Gastrocnemius medialis (tissue), 4 donors: ENCODE data around the gene PRKCA. TPM values are rescaled to one million over a fixed set of nuclear protein-coding genes. Genes with fewer than 3 reads are reported as not detected.

Source experiments
- ATAC-seq, 2 donors: fragments of 150-250 bp; one replicate each; pipeline ENCODE4 v1.9.1; 2016
- DNase-seq, 2 donors: peaks; one replicate each; pipeline ENCODE4 v3.0.0-alpha.2; 2019
- H3K27ac ChIP-seq, 4 donors: fragments of 200-600 bp; sonication (generic); 1 replicate in 1 of 4; 2 replicates in 3 of 4; pipeline ENCODE4 v1.5.1; 2016 to 2018; ENCODE audit warnings: mild to moderate bottlenecking in 2 of 4, moderate library complexity in 1 of 4
- H3K27me3 ChIP-seq, 3 donors: fragments of 200-600 bp; sonication (generic) in 2 of 3; 1 replicate in 1 of 3; 2 replicates in 2 of 3; pipeline versions ENCODE4 v1.5.1 to v1.6.0; 2016 to 2019; ENCODE audit warnings: mild to moderate bottlenecking in 1 of 3, moderate library complexity in 1 of 3
- H3K36me3 ChIP-seq, 2 donors: fragments of 200-600 bp; sonication (generic) in 1 of 2; one replicate each; pipeline ENCODE4 v1.5.1; 2017 to 2018
- H3K4me1 ChIP-seq, 2 donors: fragments of 200-600 bp; sonication (generic) in 1 of 2; one replicate each; pipeline ENCODE4 v1.5.1; 2016 to 2017; ENCODE audit warnings: mild to moderate bottlenecking in 2 of 2
- H3K4me3 ChIP-seq, 4 donors: fragments of 200-600 bp; sonication (generic) in 3 of 4; 1 replicate in 1 of 4; 2 replicates in 3 of 4; pipeline ENCODE4 v1.5.1; 2016 to 2019; ENCODE audit warnings: mild to moderate bottlenecking in 2 of 4
- H3K9me3 ChIP-seq, 3 donors: fragments of 200-600 bp; sonication (generic) in 2 of 3; 1 replicate in 1 of 3; 2 replicates in 2 of 3; pipeline ENCODE4 v1.5.1; 2016 to 2019
- CTCF ChIP-seq, 5 experiments: fragments of 450-650 bp in 3 of 5; fragments of 200-600 bp in 2 of 5; sonication (generic) in 2 of 5; IDR thresholded peaks in 4 of 5; conservative IDR thresholded peaks in 1 of 5; 1 replicate in 4 of 5; 2 replicates in 1 of 5; pipeline ENCODE4 v1.5.1; 2016 to 2019; ENCODE audit warnings: antibody characterized with exemption in 5 of 5, mild to moderate bottlenecking in 3 of 5, moderate library complexity in 3 of 5
- POLR2A ChIP-seq, 2 donors: fragments of 450-650 bp; IDR thresholded peaks; one replicate each; pipeline ENCODE4 v1.6.1; 2017; ENCODE audit warnings: antibody characterized with exemption in 2 of 2, mild to moderate bottlenecking in 2 of 2, moderate library complexity in 2 of 2
- in situ Hi-C, 4 donors: fragments of 200-750 bp; cut with MboI; loops; one replicate each; pipeline versions ENCODE4 v1.15.0 to v1.8.0; 2017; ENCODE audit warnings: low sequenced_read_pairs in 4 of 4
- intact Hi-C: fragments of 100-400 bp; cut with DNase I; formaldehyde crosslinking; loops from one replicate; pipeline ENCODE4 v1.15.1; 2023; ENCODE audit warnings: low total_unique reads
- total RNA-seq, 4 donors: library from RNA; depleted of rRNA; stranded (reverse); fragments of >200 nt; gene quantifications; one replicate each; pipeline versions ENCODE4 v1.1.0 to v1.2.3, GENCODE V29; 2016

The PRKCA gene
- total RNA-seq, 4 donors from 2014 or later = 7.6 to 16.8 (median 11.1) TPM

- TF ChIP-seq POLR2A (IDR thresholded peaks at IDR 0.05) (no peak), CTCF (IDR thresholded peaks at IDR 0.05 in 4 of 5, conservative IDR thresholded peaks at IDR 0.05 in 1 of 5) (no peak)
- ATAC-seq (no peak), DNase-seq (no peak)
- Histone ChIP-seq H3K9me3 (no peaks in the 10 kb centered on the region), H3K27ac (no peak overlapping the region), H3K36me3 (no peaks in the 10 kb centered on the region), H3K4me3 (no peak overlapping the region), H3K4me1 (no peaks in the 10 kb centered on the region), H3K27me3 (no peaks in the 10 kb centered on the region)
- in situ Hi-C loops (no loop called here), intact Hi-C loops (no loop called here)
These were observed 350.6 kb downstream of the PRKCA start for GRCh38 chr17:66652840-66653507.

GRCh38 chr17:66654106-66654740, 351.8 kb downstream of the PRKCA start:
- TF ChIP-seq POLR2A (IDR thresholded peaks at IDR 0.05) (no peak), CTCF (IDR thresholded peaks at IDR 0.05 in 4 of 5, conservative IDR thresholded peaks at IDR 0.05 in 1 of 5) (no peak)
- in situ Hi-C loops = no loop called here
- no peaks in the 10 kb centered on the region for H3K4me1 ChIP-seq
- H3K9me3 ChIP-seq = no peaks in the 10 kb centered on the region
- H3K4me3 ChIP-seq = no peak overlapping the region
- ATAC-seq (no peak), DNase-seq (no peak)
- no peak overlapping the region for H3K27ac ChIP-seq
- no peaks in the 10 kb centered on the region for H3K36me3 ChIP-seq
- no peaks in the 10 kb centered on the region for H3K27me3 ChIP-seq
- intact Hi-C loops = no loop called here

GRCh38 chr17:66654764-66655163, 352.4 kb downstream of the PRKCA start:
- in situ Hi-C loops (no loop called here), intact Hi-C loops (no loop called here)
- no peaks in the 10 kb centered on the region for H3K4me1 ChIP-seq
- no peak overlapping the region for H3K4me3 ChIP-seq
- H3K36me3 ChIP-seq = no peaks in the 10 kb centered on the region
- no peak for DNase-seq
- H3K27ac ChIP-seq = no peak overlapping the region
- no peak for TF ChIP-seq POLR2A (IDR thresholded peaks at IDR 0.05)
- TF ChIP-seq CTCF (IDR thresholded peaks at IDR 0.05 in 4 of 5, conservative IDR thresholded peaks at IDR 0.05 in 1 of 5) = no peak
- no peaks in the 10 kb centered on the region for H3K9me3 ChIP-seq
- no peaks in the 10 kb centered on the region for H3K27me3 ChIP-seq
- no peak for ATAC-seq

GRCh38 chr17:66655461-66655860, 353.0 kb downstream of the PRKCA start:
- in situ Hi-C loops (no loop called here), intact Hi-C loops (no loop called here)
- ATAC-seq (no peak), DNase-seq (no peak)
- H3K36me3 ChIP-seq = no peaks in the 10 kb centered on the region
- H3K9me3 ChIP-seq = no peaks in the 10 kb centered on the region
- no peak overlapping the region for H3K4me3 ChIP-seq
- H3K27me3 ChIP-seq = no peaks in the 10 kb centered on the region
- TF ChIP-seq POLR2A (IDR thresholded peaks at IDR 0.05) = no peak
- TF ChIP-seq CTCF (IDR thresholded peaks at IDR 0.05 in 4 of 5, conservative IDR thresholded peaks at IDR 0.05 in 1 of 5) = no peak
- H3K4me1 ChIP-seq = no peaks in the 10 kb centered on the region
- no peak overlapping the region for H3K27ac ChIP-seq
